SU-DHL-6 (cell line): ENCODE data around the gene SPIRE2.
"Not testable (repeated sequence)": the region's sequence is repeated elsewhere in the genome, so short reads cannot be mapped to it uniquely, and the experiment has no call there.

Source experiments
- H2AFZ ChIP-seq: fragments of 200-600 bp; sonication (generic); 2 replicates; pipeline ENCODE4 v1.6.1; 2014; ENCODE audit warnings: low read depth, mild to moderate bottlenecking, moderate library complexity, mixed read lengths, antibody characterized with exemption, low read length; ENCODE audit not compliant: severe bottlenecking
- H3F3A ChIP-seq: fragments of 200-600 bp; shearing (Covaris generic); 2 replicates; pipeline ENCODE4 v1.6.0; 2016; ENCODE audit warnings: antibody characterized with exemption, mild to moderate bottlenecking; ENCODE audit not compliant: insufficient read depth
- H3K27ac ChIP-seq: fragments of 200-600 bp; sonication (generic); 2 replicates; pipeline ENCODE4 v1.5.1; 2016; ENCODE audit warnings: low read depth, mild to moderate bottlenecking, low read length, moderate library complexity, mixed read lengths
- H3K27me3 ChIP-seq: fragments of 200-600 bp; sonication (generic), shearing (Covaris generic); 2 replicates; pipeline ENCODE4 v1.6.0; 2014; ENCODE audit warnings: mild to moderate bottlenecking, low read length
- H3K36me3 ChIP-seq: fragments of 200-600 bp; sonication (generic); 2 replicates; pipeline ENCODE4 v1.6.1; 2014; ENCODE audit warnings: mild to moderate bottlenecking, low read length, mixed read lengths
- H3K4me2 ChIP-seq: fragments of 300-600, 200-600 bp; shearing (Covaris generic), sonication (generic); 2 replicates; pipeline ENCODE4 v1.6.0; 2014; ENCODE audit warnings: low read length, low read depth, mild to moderate bottlenecking; ENCODE audit not compliant: poor library complexity, severe bottlenecking
- H3K4me3 ChIP-seq: fragments of 200-600 bp; sonication (generic); 2 replicates; pipeline ENCODE4 v1.5.1; 2014; ENCODE audit warnings: antibody characterized with exemption, low read length, mild to moderate bottlenecking, mixed read lengths; ENCODE audit not compliant: insufficient read depth, poor library complexity, severe bottlenecking
- H3K79me2 ChIP-seq: fragments of 200-600 bp; sonication (generic); 2 replicates; pipeline ENCODE4 v1.6.1; 2014; ENCODE audit warnings: mild to moderate bottlenecking, low read length, moderate library complexity; ENCODE audit not compliant: insufficient read depth
- H3K9ac ChIP-seq: fragments of 200-600 bp; sonication (generic); 2 replicates; pipeline ENCODE4 v1.7.0; 2014; ENCODE audit warnings: mild to moderate bottlenecking, low read length
- H3K9me2 ChIP-seq: fragments of 200-600 bp; sonication (generic); replicated peaks from 2 replicates; pipeline ENCODE4 v1.6.1; 2014; ENCODE audit warnings: low read length; ENCODE audit not compliant: insufficient read depth
- H3K9me3 ChIP-seq: fragments of 200-600 bp; sonication (generic); 2 replicates; pipeline ENCODE4 v1.6.1; 2014; ENCODE audit warnings: low read length, mixed read lengths; ENCODE audit not compliant: insufficient read depth
- H4K20me1 ChIP-seq: fragments of 200-600 bp; sonication (generic); 2 replicates; pipeline ENCODE4 v1.6.1; 2014; ENCODE audit warnings: low read depth, mild to moderate bottlenecking, antibody characterized with exemption, low read length, moderate library complexity, mixed read lengths
- CTCF ChIP-seq: fragments of 200-600 bp; sonication (generic); IDR thresholded peaks from one replicate; pipeline ENCODE4 v1.5.1; 2017; ENCODE audit warnings: antibody characterized with exemption, mild to moderate bottlenecking, low read length, moderate library complexity; ENCODE audit not compliant: insufficient read depth, poor library complexity, severe bottlenecking
- EZH2phosphoT487 ChIP-seq: fragments of 200-600 bp; sonication (generic), shearing (Covaris generic); conservative IDR thresholded peaks from 2 replicates; pipeline ENCODE4 v1.6.1; 2018; ENCODE audit warnings: mild to moderate bottlenecking, antibody characterized with exemption, low read length, moderate library complexity, mixed read lengths

SPIRE2 gene

GRCh38 chr16:89798832-89799370, 29.4 kb upstream of the SPIRE2 start:
- Histone ChIP-seq H3K79me2 (0 out of 2 replicates have a peak, but pooled peaks cover 2% of the 10 kb centered on the region), H3K9ac (no peak overlapping the region), H3K27me3 (no peaks in the 10 kb centered on the region), H3F3A (no peaks in the 10 kb centered on the region), H3K4me3 (no peak overlapping the region), H3K9me2 (no peaks in the 10 kb centered on the region), H3K27ac (no peak overlapping the region), H4K20me1 (no peaks in the 10 kb centered on the region), H3K36me3 (peaks cover 15% of the 10 kb centered on the region; the same call in 1 of the 2 replicates), H3K9me3 (no peaks in the 10 kb centered on the region), H3K4me2 (no peak overlapping the region), H2AFZ (no peak overlapping the region)
- TF ChIP-seq CTCF = no peak
- TF ChIP-seq EZH2phosphoT487 = no peak

GRCh38 chr16:89801800-89802199, 26.5 kb upstream of the SPIRE2 start:
- Histone ChIP-seq H3K9ac (no peak overlapping the region), H3K9me3 (no peaks in the 10 kb centered on the region), H3K9me2 (no peaks in the 10 kb centered on the region), H4K20me1 (no peaks in the 10 kb centered on the region), H3K4me2 (no peak overlapping the region), H3F3A (no peaks in the 10 kb centered on the region), H3K27me3 (no peaks in the 10 kb centered on the region), H3K4me3 (no peak overlapping the region), H3K79me2 (0 out of 2 replicates have a peak, but pooled peaks cover 3% of the 10 kb centered on the region), H2AFZ (no peak overlapping the region), H3K36me3 (peaks cover 16% of the 10 kb centered on the region; the same call in 1 of the 2 replicates), H3K27ac (no peak overlapping the region)
- TF ChIP-seq EZH2phosphoT487 (no peak), CTCF (no peak)

GRCh38 chr16:89805136-89805905, 23.0 kb upstream of the SPIRE2 start:
- Histone ChIP-seq H3K27me3 (no peaks in the 10 kb centered on the region), H3K36me3 (peaks cover 22% of the 10 kb centered on the region; the same call in 1 of the 2 replicates), H2AFZ (no peak overlapping the region), H4K20me1 (no peaks in the 10 kb centered on the region), H3K9me2 (no peaks in the 10 kb centered on the region), H3K9me3 (no peaks in the 10 kb centered on the region), H3K27ac (no peak overlapping the region), H3K4me3 (no peak overlapping the region), H3K9ac (no peak overlapping the region), H3K4me2 (no peak overlapping the region), H3K79me2 (peaks cover 6% of the 10 kb centered on the region; the same call in 1 of the 2 replicates), H3F3A (no peaks in the 10 kb centered on the region)
- TF ChIP-seq CTCF (no peak), EZH2phosphoT487 (no peak)

- not testable (repeated sequence) for H3K27me3 ChIP-seq, H3K9me2 ChIP-seq, H3K4me3 ChIP-seq, H3F3A ChIP-seq, H3K4me2 ChIP-seq, H3K27ac ChIP-seq, H3K9ac ChIP-seq, H3K9me3 ChIP-seq, H2AFZ ChIP-seq, H4K20me1 ChIP-seq
- peaks cover 30% of the 10 kb centered on the region for H3K36me3 ChIP-seq
- peaks cover 15% of the 10 kb centered on the region; the same call in 1 of the 2 replicates for H3K79me2 ChIP-seq
Measured at GRCh38 chr16:89806589-89807193, 21.6 kb upstream of the SPIRE2 start.
